SK-N-SH (cell line): ENCODE results near the gene CSHL1. TPM values are rescaled to one million over a fixed set of nuclear protein-coding genes. Genes with fewer than 3 reads are reported as not detected.

Experiments
- CTCF ChIA-PET: fragments of 300-600, 350-600 bp; formaldehyde crosslinking; extraction: SDS; loops from one replicate; lab custom pipeline; 2021; lab: Yijun Ruan, JAX
- POLR2A ChIA-PET: fragments of 350-600 bp; sonication (Branson Sonifier 250); formaldehyde crosslinking; extraction: SDS; loops from one replicate; lab custom pipeline; 2020; ENCODE audit warnings: antibody characterized with exemption, inconsistent platforms; lab: Yijun Ruan, JAX
- DNase-seq: peaks from one replicate; pipeline ENCODE4 v3.0.0; 2012
- H2AFZ ChIP-seq: fragments of 200-600 bp; sonication (generic); 2 replicates; pipeline ENCODE4 v1.8.1; 2016; ENCODE audit warnings: antibody characterized with exemption, mild to moderate bottlenecking, low read depth
- H3F3A ChIP-seq: fragments of 200-600 bp; sonication (generic); replicated peaks from 2 replicates; pipeline ENCODE3; 2016; ENCODE audit warnings: antibody characterized with exemption, mild to moderate bottlenecking; ENCODE audit not compliant: insufficient read depth
- H3K27ac ChIP-seq, 2 experiments: fragments of 200-500 bp in 1 of 2; fragments of 200-600 bp in 1 of 2; sonication (Bioruptor generic) in 1 of 2; sonication (generic), shearing (Covaris generic) in 1 of 2; 2 replicates each; pipeline versions ENCODE4 v1.5.1 to v1.6.1; 2014 to 2016; ENCODE audit warnings: low read depth in 2 of 2, inconsistent platforms in 1 of 2, low read length in 1 of 2, mild to moderate bottlenecking in 1 of 2, mixed read lengths in 1 of 2
- H3K27me3 ChIP-seq: fragments of 200-600 bp; sonication (generic), shearing (Covaris generic); 2 replicates; pipeline ENCODE4 v1.6.1; 2016; ENCODE audit warnings: mixed run types; ENCODE audit not compliant: insufficient read depth
- H3K36me3 ChIP-seq, 2 experiments: fragments of 200-500 bp in 1 of 2; fragments of 200-600 bp in 1 of 2; sonication (Bioruptor generic) in 1 of 2; sonication (generic) in 1 of 2; replicated peaks in 1 of 2; 2 replicates each; pipeline versions ENCODE3 to v1.5.1; 2014 to 2016; ENCODE audit warnings: low read length in 1 of 2, mild to moderate bottlenecking in 1 of 2; ENCODE audit not compliant: insufficient read depth in 2 of 2, control insufficient read depth in 1 of 2
- H3K4me1 ChIP-seq, 2 experiments: fragments of 200-500 bp in 1 of 2; fragments of 200-600 bp in 1 of 2; sonication (Bioruptor generic) in 1 of 2; sonication (generic), shearing (Covaris generic) in 1 of 2; 2 replicates each; pipeline versions ENCODE4 v1.5.1 to v1.6.1; 2014 to 2016; ENCODE audit warnings: low read depth in 1 of 2, low read length in 1 of 2, mixed run types in 1 of 2; ENCODE audit not compliant: insufficient read depth in 2 of 2, control insufficient read depth in 1 of 2
- H3K4me2 ChIP-seq: fragments of 200-600 bp; sonication (generic), shearing (Covaris generic); 2 replicates; pipeline ENCODE4 v1.6.1; 2017; ENCODE audit warnings: mixed run types
- H3K4me3 ChIP-seq, 2 experiments: fragments of 200-500 bp in 1 of 2; fragments of 200-600 bp in 1 of 2; sonication (Bioruptor generic) in 1 of 2; sonication (generic), shearing (Covaris generic) in 1 of 2; 2 replicates each; pipeline versions ENCODE4 v1.5.1 to v1.8.1; 2014 to 2016; ENCODE audit warnings: low read depth in 2 of 2, inconsistent platforms in 1 of 2, low read length in 1 of 2, mild to moderate bottlenecking in 1 of 2, mixed read lengths in 1 of 2, moderate library complexity in 1 of 2
- H3K79me2 ChIP-seq: fragments of 200-600 bp; sonication (generic); 2 replicates; pipeline ENCODE4 v1.8.1; 2017; ENCODE audit warnings: mild to moderate bottlenecking; ENCODE audit not compliant: insufficient read depth
- H3K9ac ChIP-seq: fragments of 200-600 bp; sonication (generic); 2 replicates; pipeline ENCODE4 v1.6.1; 2017; ENCODE audit warnings: mixed run types
- H3K9me2 ChIP-seq: fragments of 200-600 bp; sonication (generic); 2 replicates; pipeline ENCODE4 v1.6.1; 2017; ENCODE audit warnings: mixed run types
- H3K9me3 ChIP-seq: fragments of 200-600 bp; sonication (generic); 2 replicates; pipeline ENCODE4 v1.6.1; 2017; ENCODE audit warnings: mixed run types, mild to moderate bottlenecking, moderate library complexity
- H4K20me1 ChIP-seq: fragments of 200-600 bp; sonication (generic); 2 replicates; pipeline ENCODE4 v1.6.1; 2017; ENCODE audit warnings: mild to moderate bottlenecking, mixed run types; ENCODE audit not compliant: insufficient read depth
- CHD2 ChIP-seq: fragments of 150-350 bp; IDR thresholded peaks from 2 replicates; pipeline ENCODE4 v1.6.1; 2018; ENCODE audit warnings: low read length; ENCODE audit not compliant: partially characterized antibody
- ELF1 ChIP-seq: IDR thresholded peaks from 2 replicates; pipeline ENCODE4 v1.4.0; 2012
- EP300 ChIP-seq, 2 experiments: IDR thresholded peaks; 2 replicates each; pipeline versions ENCODE4 v1.4.0 to v1.6.1; 2012; ENCODE audit warnings: borderline replicate concordance in 1 of 2, low read depth in 1 of 2, low read length in 1 of 2
- EZH2phosphoT487 ChIP-seq: fragments of 200-600 bp; sonication (generic); IDR thresholded peaks from 2 replicates; pipeline ENCODE4 v1.6.1; 2017; ENCODE audit warnings: low read depth, mixed run types, mild to moderate bottlenecking, antibody characterized with exemption, moderate library complexity, borderline replicate concordance
- FOSL2 ChIP-seq: IDR thresholded peaks from 2 replicates; pipeline ENCODE4 v1.4.0; 2012; ENCODE audit warnings: low read depth, mild to moderate bottlenecking, moderate library complexity, borderline replicate concordance
- FOXJ3 ChIP-seq: sonication (generic); formaldehyde crosslinking; IDR thresholded peaks from 2 replicates; pipeline ENCODE4 v1.5.1; 2020; ENCODE audit warnings: mild to moderate bottlenecking, missing genetic modification reagents
- FOXM1 ChIP-seq: IDR thresholded peaks from 2 replicates; pipeline ENCODE4 v1.4.0; 2012; ENCODE audit warnings: low read depth, mild to moderate bottlenecking
- GATA2 ChIP-seq: sonication (generic); formaldehyde crosslinking; IDR thresholded peaks from 2 replicates; pipeline ENCODE4 v1.5.0; 2020; ENCODE audit warnings: mild to moderate bottlenecking, missing genetic modification reagents
- IRF3 ChIP-seq: fragments of 150-350 bp; IDR thresholded peaks from 2 replicates; pipeline ENCODE4 v1.6.1; 2016; ENCODE audit warnings: mild to moderate bottlenecking, low read depth, low read length
- MEF2A ChIP-seq: IDR thresholded peaks from 2 replicates; pipeline ENCODE4 v1.4.0; 2012; ENCODE audit warnings: low read depth, borderline replicate concordance
- MXI1 ChIP-seq: IDR thresholded peaks from 2 replicates; pipeline ENCODE4 v1.6.1; 2012; ENCODE audit warnings: mild to moderate bottlenecking, low read depth, low read length, improper control_type of control experiment
- NFIC ChIP-seq: IDR thresholded peaks from 2 replicates; pipeline ENCODE4 v1.4.0; 2012; ENCODE audit warnings: borderline replicate concordance
- POLR2AphosphoS5 ChIP-seq: IDR thresholded peaks from 2 replicates; pipeline ENCODE4 v1.6.1; 2012; ENCODE audit warnings: low read depth, low read length
- RAD21 ChIP-seq: IDR thresholded peaks from 2 replicates; pipeline ENCODE4 v1.6.1; 2012; ENCODE audit warnings: mild to moderate bottlenecking, low read length
- RCOR1 ChIP-seq: fragments of 150-350 bp; IDR thresholded peaks from 2 replicates; pipeline ENCODE4 v1.6.1; 2017; ENCODE audit warnings: antibody characterized with exemption, low read length
- REST ChIP-seq: IDR thresholded peaks from 2 replicates; pipeline ENCODE4 v1.6.1; 2012; ENCODE audit warnings: mild to moderate bottlenecking, low read depth, low read length, moderate library complexity
- RFX5 ChIP-seq: IDR thresholded peaks from 2 replicates; pipeline ENCODE4 v1.6.1; 2012; ENCODE audit warnings: mild to moderate bottlenecking, improper control_type of control experiment, low read length
- RXRA ChIP-seq: IDR thresholded peaks from 2 replicates; pipeline ENCODE4 v1.4.0; 2012; ENCODE audit warnings: low read depth, mild to moderate bottlenecking, borderline replicate concordance
- SIN3A ChIP-seq: IDR thresholded peaks from 2 replicates; pipeline ENCODE4 v1.6.1; 2012; ENCODE audit warnings: low read depth, mild to moderate bottlenecking, low read length, moderate library complexity, borderline replicate concordance
- SMC3 ChIP-seq: IDR thresholded peaks from 2 replicates; pipeline ENCODE4 v1.6.1; 2012; ENCODE audit warnings: low read depth, low read length, improper control_type of control experiment
- TAF1 ChIP-seq: IDR thresholded peaks from 2 replicates; pipeline ENCODE4 v1.6.1; 2012; ENCODE audit warnings: low read depth, mild to moderate bottlenecking, low read length, moderate library complexity, borderline replicate concordance
- YY1 ChIP-seq: IDR thresholded peaks from 2 replicates; pipeline ENCODE4 v1.4.0; 2012; ENCODE audit warnings: low read depth, mild to moderate bottlenecking
- WGBS: methylation state at CpG from one replicate; pipeline ENCODE4 v1.1.6; 2017; ENCODE audit warnings: low lambda C conversion rate; 5-methylcytosine and 5-hydroxymethylcytosine counted together
- polyA plus RNA-seq, 3 experiments: library from polyadenylated mRNA; depleted of rRNA; stranded (reverse); fragments of >200 nt; gene quantifications; 2 replicates each; pipeline ENCODE4 v1.2.3, GENCODE V29; 2012
- TF ChIP-seq, protein P1 (sequence below): fragments of 150-350 bp; IDR thresholded peaks from 2 replicates; pipeline ENCODE4 v1.6.1; 2017; ENCODE audit warnings: antibody characterized with exemption, low read length, low read depth, borderline replicate concordance
- TF ChIP-seq, protein P2 (sequence below): fragments of 200-600 bp; sonication (generic); IDR thresholded peaks from 2 replicates; pipeline ENCODE4 v1.6.1; 2017; ENCODE audit warnings: antibody characterized with exemption, mild to moderate bottlenecking, moderate library complexity

The CSHL1 gene
- polyA plus RNA-seq, 1 of the 3 experiments (the other 2 are of a cell fraction) = not detected

GRCh38 chr17:63946440-63947363 lies 35.6 kb upstream of the CSHL1 start:
- H3K9me2 ChIP-seq = no peaks in the 10 kb centered on the region
- H3F3A ChIP-seq = no peaks in the 10 kb centered on the region
- H3K27me3 ChIP-seq = no peaks in the 10 kb centered on the region; the same call in 1 of the 2 replicates
- CTCF ChIA-PET = interaction anchor here (0.5 to 3.3 kb wide), 60 partner anchors 9 to 850 kb away, joined by 3 to 69 read pairs (median 4); partner anchors contain the start of genes CD79B, CSHL1, ERN1 and GH1
- no peak for TF ChIP-seq TAF1
- TF ChIP-seq SIN3A = no peak
- no peak for TF ChIP-seq YY1
- TF ChIP-seq RAD21 = peak; percentile 50
- TF ChIP-seq POLR2AphosphoS5 = no peak
- TF ChIP-seq EP300 (IDR thresholded peaks at IDR 0.05; ENCODE audit: borderline replicate concordance in 1 of 2, low read depth in 1 of 2, low read length in 1 of 2) = no peak
- TF ChIP-seq MXI1 = no peak
- TF ChIP-seq, protein P1, sequence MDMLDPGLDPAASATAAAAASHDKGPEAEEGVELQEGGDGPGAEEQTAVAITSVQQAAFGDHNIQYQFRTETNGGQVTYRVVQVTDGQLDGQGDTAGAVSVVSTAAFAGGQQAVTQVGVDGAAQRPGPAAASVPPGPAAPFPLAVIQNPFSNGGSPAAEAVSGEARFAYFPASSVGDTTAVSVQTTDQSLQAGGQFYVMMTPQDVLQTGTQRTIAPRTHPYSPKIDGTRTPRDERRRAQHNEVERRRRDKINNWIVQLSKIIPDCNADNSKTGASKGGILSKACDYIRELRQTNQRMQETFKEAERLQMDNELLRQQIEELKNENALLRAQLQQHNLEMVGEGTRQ = no peak
- no peak for TF ChIP-seq ELF1
- TF ChIP-seq RFX5 = no peak
- TF ChIP-seq IRF3 = no peak
- TF ChIP-seq FOXJ3 (CRISPR knock-in tag) = no peak
- no peak for TF ChIP-seq RCOR1
- no peak for TF ChIP-seq EZH2phosphoT487
- no peak for TF ChIP-seq NFIC
- no peak for TF ChIP-seq MEF2A
- no peak for TF ChIP-seq RXRA
- peak; percentile 56 for TF ChIP-seq SMC3
- TF ChIP-seq GATA2 = no peak
- no peak for TF ChIP-seq FOXM1
- TF ChIP-seq, protein P2, sequence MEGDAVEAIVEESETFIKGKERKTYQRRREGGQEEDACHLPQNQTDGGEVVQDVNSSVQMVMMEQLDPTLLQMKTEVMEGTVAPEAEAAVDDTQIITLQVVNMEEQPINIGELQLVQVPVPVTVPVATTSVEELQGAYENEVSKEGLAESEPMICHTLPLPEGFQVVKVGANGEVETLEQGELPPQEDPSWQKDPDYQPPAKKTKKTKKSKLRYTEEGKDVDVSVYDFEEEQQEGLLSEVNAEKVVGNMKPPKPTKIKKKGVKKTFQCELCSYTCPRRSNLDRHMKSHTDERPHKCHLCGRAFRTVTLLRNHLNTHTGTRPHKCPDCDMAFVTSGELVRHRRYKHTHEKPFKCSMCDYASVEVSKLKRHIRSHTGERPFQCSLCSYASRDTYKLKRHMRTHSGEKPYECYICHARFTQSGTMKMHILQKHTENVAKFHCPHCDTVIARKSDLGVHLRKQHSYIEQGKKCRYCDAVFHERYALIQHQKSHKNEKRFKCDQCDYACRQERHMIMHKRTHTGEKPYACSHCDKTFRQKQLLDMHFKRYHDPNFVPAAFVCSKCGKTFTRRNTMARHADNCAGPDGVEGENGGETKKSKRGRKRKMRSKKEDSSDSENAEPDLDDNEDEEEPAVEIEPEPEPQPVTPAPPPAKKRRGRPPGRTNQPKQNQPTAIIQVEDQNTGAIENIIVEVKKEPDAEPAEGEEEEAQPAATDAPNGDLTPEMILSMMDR = peak; percentile 77
- TF ChIP-seq CHD2 = no peak
- TF ChIP-seq FOSL2 = no peak
- TF ChIP-seq REST = no peak
- H2AFZ ChIP-seq = no peak overlapping the region
- 26% methylated on average over 20 of the region's 20 CpGs for WGBS
- no peak overlapping the region for H3K9ac ChIP-seq
- no peak overlapping the region for H3K4me2 ChIP-seq
- no peak overlapping the region for H3K27ac ChIP-seq
- no peak overlapping the region for H3K4me3 ChIP-seq
- POLR2A ChIA-PET = no interaction called here
- no peaks in the 10 kb centered on the region for H3K4me1 ChIP-seq
- peak; percentile 91 for DNase-seq
- H3K79me2 ChIP-seq = no peaks in the 10 kb centered on the region
- no peaks in the 10 kb centered on the region for H4K20me1 ChIP-seq
- H3K36me3 ChIP-seq = no peaks in the 10 kb centered on the region
- no peaks in the 10 kb centered on the region for H3K9me3 ChIP-seq
